Lower leg skin (tissue), 4 donors: ENCODE results near the gene RNF217. TPM values are rescaled to one million over a fixed set of nuclear protein-coding genes. Genes with fewer than 3 reads are reported as not detected.

Experiments used
- DNase-seq, 2 donors: peaks; one replicate each; pipeline ENCODE4 v3.0.0-alpha.2; 2019; ENCODE audit warnings: low spot score in 2 of 2
- H3K4me3 ChIP-seq: fragments of 200-600 bp; sonication (generic); 2 replicates; pipeline ENCODE4 v1.5.1; 2017; ENCODE audit warnings: mild to moderate bottlenecking, low read depth; ENCODE audit not compliant: poor library complexity, severe bottlenecking
- CTCF ChIP-seq, 3 donors: fragments of 450-650 bp; IDR thresholded peaks; one replicate each; pipeline ENCODE4 v1.5.1; 2016; ENCODE audit warnings: antibody characterized with exemption in 3 of 3, mild to moderate bottlenecking in 3 of 3, moderate library complexity in 2 of 3
- POLR2A ChIP-seq, 2 donors: fragments of 450-650 bp; IDR thresholded peaks; one replicate each; pipeline ENCODE4 v1.6.1; 2016 to 2017; ENCODE audit warnings: antibody characterized with exemption in 2 of 2, mild to moderate bottlenecking in 1 of 2, moderate library complexity in 1 of 2
- WGBS, 2 donors: methylation state at CpG; one replicate each; pipeline ENCODE4 v1.1.5; 2018; 5-methylcytosine and 5-hydroxymethylcytosine counted together
- intact Hi-C: fragments of 100-400 bp; cut with DNase I; formaldehyde crosslinking; loops from one replicate; pipeline ENCODE4 v1.15.0; 2023; ENCODE audit warnings: low total_unique reads
- total RNA-seq, 4 donors: library from RNA; depleted of rRNA; stranded (reverse); fragments of >200 nt; gene quantifications; one replicate each; pipeline ENCODE4 v1.1.0, GENCODE V29; 2016

RNF217 gene
- total RNA-seq, 4 donors from 2014 or later: 17.2 to 35.2 (median 25.1) TPM

- H3K4me3 ChIP-seq: no peak overlapping the region
- intact Hi-C loops: no loop called here
- DNase-seq: no peak
- no peak for TF ChIP-seq POLR2A (IDR thresholded peaks at IDR 0.05)
- TF ChIP-seq CTCF (IDR thresholded peaks at IDR 0.05): no peak
- WGBS, 2 donors: 95 to 97% methylated on average over 5 of the region's 5 CpGs
Measured at GRCh38 chr6:125088963-125089362, 126.7 kb downstream of the RNF217 start.

DNA sequence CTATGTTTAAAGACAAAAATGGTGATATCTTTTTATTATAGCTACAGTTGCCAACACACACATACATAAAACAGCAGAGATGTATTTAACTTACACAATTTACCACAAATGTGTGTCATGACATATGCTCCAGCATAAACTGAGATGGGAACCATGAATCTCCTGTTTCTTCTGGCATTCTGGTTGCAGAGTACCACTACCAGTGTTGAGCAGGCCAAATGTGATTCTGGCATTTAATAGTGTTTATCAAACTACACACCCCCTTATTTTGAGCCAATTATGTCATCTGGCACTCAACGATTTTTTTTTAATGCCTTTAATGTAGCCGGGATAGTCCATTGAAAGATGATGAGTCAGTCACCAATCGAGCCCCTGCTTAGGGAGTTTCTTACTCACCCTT lies 132.3 kb downstream of the RNF217 start:
- intact Hi-C loops: no loop called here
- 23 to 26% methylated on average over 3 of the region's 3 CpGs for WGBS, 2 donors
- DNase-seq: no peak
- no peak for TF ChIP-seq POLR2A (IDR thresholded peaks at IDR 0.05)
- TF ChIP-seq CTCF (IDR thresholded peaks at IDR 0.05): no peak
- H3K4me3 ChIP-seq: no peak overlapping the region

DNA sequence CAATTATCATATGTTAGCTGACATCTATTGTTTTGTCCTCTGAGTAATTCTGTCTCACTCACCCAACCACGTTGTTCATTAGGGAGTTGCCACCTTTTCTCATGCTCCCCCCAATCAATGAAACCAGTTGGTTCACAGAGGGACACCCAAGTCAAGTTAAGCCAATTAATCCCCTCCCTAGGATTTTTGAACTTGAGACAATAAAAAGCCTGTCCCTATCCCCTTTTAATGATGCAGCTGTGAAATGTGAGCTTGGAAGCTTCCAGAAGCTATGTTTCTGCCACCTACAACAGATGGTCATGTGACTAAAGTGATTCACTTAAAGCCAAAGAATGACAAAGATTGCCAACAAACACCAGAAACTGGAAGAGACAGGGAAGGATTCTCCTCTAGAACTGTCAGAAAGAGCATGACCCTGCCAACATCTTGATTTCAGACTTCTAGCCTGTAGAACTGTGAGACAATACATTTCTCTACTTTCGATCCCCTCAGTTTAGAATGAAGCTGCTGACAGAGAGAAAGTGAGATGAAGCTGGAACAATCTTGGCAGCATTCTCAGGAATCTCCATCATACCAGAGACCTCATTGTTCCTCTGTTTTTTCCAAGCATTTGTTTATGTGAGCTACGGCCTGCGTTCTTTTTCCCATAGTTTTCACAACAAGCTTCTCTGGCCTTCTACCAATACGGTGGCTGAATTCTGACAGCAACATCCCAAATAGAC lies 133.5 kb downstream of the RNF217 start:
- TF ChIP-seq POLR2A (IDR thresholded peaks at IDR 0.05) (no peak), CTCF (IDR thresholded peaks at IDR 0.05) (no peak)
- H3K4me3 ChIP-seq: no peak overlapping the region
- WGBS, 2 donors: 46 to 62% methylated on average over 5 of the region's 5 CpGs
- intact Hi-C loops: no loop called here
- no peak for DNase-seq

GRCh38 chr6:125097186-125097585 lies 134.9 kb downstream of the RNF217 start:
- no peak for TF ChIP-seq CTCF (IDR thresholded peaks at IDR 0.05)
- no peak for TF ChIP-seq POLR2A (IDR thresholded peaks at IDR 0.05)
- DNase-seq: no peak
- intact Hi-C loops: no loop called here
- 91 to 96% methylated on average over 2 of the region's 2 CpGs for WGBS, 2 donors
- no peak overlapping the region for H3K4me3 ChIP-seq

GRCh38 chr6:125098253-125098652 lies 136.0 kb downstream of the RNF217 start:
- 93 to 95% methylated on average over 4 of the region's 4 CpGs for WGBS, 2 donors
- intact Hi-C loops: no loop called here

More at GRCh38 chr6:125098253-125098652, 136.0 kb downstream of the RNF217 start:
- TF ChIP-seq POLR2A (IDR thresholded peaks at IDR 0.05) (no peak), CTCF (IDR thresholded peaks at IDR 0.05) (no peak)
- no peak for DNase-seq
- no peak overlapping the region for H3K4me3 ChIP-seq
